ENCODE measurements around the gene RBM41. TPM values are rescaled to one million over a fixed set of nuclear protein-coding genes. Genes with fewer than 3 reads are reported as not detected.

RBM41 gene
- total RNA-seq, 4 donors from 2014 or later, result 9.9 to 16.0 (median 13.2) TPM

Other genes with a start within 250 kb of the RBM41 start
- not detected for gene RIPPLY1, start 215.5 kb downstream of the RBM41 start, total RNA-seq
- under 1 TPM in 1 of 4 donors, not detected in 3; 0.16 TPM for gene CLDN2, start 198.4 kb downstream of the RBM41 start, total RNA-seq
- gene MORC4, start 118.6 kb downstream of the RBM41 start, total RNA-seq, result 10 to 100 TPM in 1 of 4 donors, 1 to 10 TPM in 3; 5.0 to 10.0 (median 8.4) TPM
- not detected for gene NUP62CL, start 87.6 kb upstream of the RBM41 start, total RNA-seq
- gene DNAAF6, start 87.8 kb upstream of the RBM41 start, total RNA-seq, result not detected

Measured in gastrocnemius medialis (tissue), 4 donors.